Astrocyte of the spinal cord (primary cell): ENCODE results near the gene TMEM236.

Experiments
- DNase-seq: peaks from one replicate; pipeline ENCODE4 v3.0.0; 2011; ENCODE audit warnings: low read depth, low spot score
- H3K4me3 ChIP-seq: 2 replicates; pipeline ENCODE4 v1.5.1; 2011; ENCODE audit warnings: low read depth, mild to moderate bottlenecking, low read length, moderate library complexity
- CTCF ChIP-seq: IDR thresholded peaks from 2 replicates; pipeline ENCODE4 v1.5.1; 2012; ENCODE audit warnings: low read depth, mild to moderate bottlenecking, low read length, inconsistent platforms
- in situ Hi-C: cut with HindIII; loops from 2 replicates; pipeline ENCODE4 v1.10.0; 2017; ENCODE audit warnings: low sequenced_read_pairs

TMEM236 gene, protein sequence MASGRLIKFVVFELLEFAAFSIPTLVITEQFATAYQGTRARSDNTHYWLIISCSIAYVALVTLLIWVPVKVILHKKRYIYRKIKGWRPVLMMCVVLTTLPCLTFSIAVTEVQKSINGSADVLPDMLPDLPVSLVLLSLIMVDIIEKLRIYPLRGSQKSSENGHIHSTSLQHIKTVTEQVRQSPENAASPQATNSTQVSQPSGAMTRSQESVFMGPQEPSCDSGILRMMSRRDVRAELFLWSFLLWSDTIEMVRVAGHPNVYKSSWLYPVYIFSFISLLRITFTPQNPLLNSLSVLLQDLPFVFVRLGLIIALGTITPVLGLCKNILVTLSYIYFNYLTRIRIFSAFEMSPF

GRCh38 chr10:17751781-17752445 is at the start of gene TMEM236:
TSS of gene TMEM236 (plus strand) at chr10:17752201. CDS start at chr10:17752296, 95 bp downstream.
- in situ Hi-C loops = no loop called here

DNA sequence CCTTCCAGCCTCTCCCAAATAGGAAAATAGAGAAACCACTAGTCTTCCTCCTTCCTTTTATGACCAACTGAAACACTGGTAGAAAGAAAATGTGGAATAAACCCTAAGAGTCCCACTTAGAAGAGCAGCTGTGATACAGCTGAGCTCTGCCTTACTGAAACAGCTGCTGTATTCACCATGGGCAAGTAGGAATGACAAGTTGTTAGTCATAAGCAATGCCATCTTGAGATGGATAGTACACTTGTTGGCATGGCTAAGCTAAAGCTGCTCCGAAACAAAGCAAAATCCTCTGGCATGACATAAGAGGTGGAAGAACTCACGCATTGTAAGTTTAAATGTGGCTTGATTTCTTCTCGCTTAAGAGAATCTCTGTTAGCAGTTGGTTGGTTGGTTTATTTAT is 48.3 kb upstream of the TMEM236 start:
- no peak overlapping the region for H3K4me3 ChIP-seq
- in situ Hi-C loops = no loop called here
- TF ChIP-seq CTCF = no peak
- no peak for DNase-seq

More at GRCh38 chr10:17751781-17752445, at the start of gene TMEM236:
- TF ChIP-seq CTCF = no peak
- no peak within 1 kb of the TSS for H3K4me3 ChIP-seq
- no peak for DNase-seq

GRCh38 chr10:17708821-17709220 is 43.2 kb upstream of the TMEM236 start:
- in situ Hi-C loops = no loop called here
- H3K4me3 ChIP-seq = no peak overlapping the region
- no peak for DNase-seq
- TF ChIP-seq CTCF = no peak

GRCh38 chr10:17709492-17709891 is 42.5 kb upstream of the TMEM236 start:
- no peak overlapping the region for H3K4me3 ChIP-seq
- TF ChIP-seq CTCF = no peak
- in situ Hi-C loops = no loop called here
- no peak for DNase-seq

DNA sequence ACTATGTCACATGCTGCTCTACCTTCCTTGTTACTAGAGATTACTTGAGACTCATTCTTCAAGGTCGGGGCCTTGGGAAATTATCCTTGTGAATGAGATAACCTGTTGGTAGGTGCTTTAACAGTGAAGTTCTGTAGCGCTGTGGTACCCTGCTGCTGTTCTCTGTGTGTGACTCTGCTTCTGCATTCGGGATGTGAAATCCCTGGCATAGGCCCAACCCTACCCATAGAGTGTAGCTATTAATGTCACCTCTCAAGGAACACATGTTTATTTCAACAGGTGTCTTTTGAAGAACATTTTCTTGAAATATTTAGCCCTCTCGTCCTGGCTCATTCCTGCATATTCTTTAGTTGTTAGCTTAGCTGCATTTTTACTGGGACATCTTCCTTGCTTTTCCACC is 41.8 kb upstream of the TMEM236 start:
- in situ Hi-C loops = no loop called here
- H3K4me3 ChIP-seq = no peak overlapping the region
- DNase-seq = no peak
- no peak for TF ChIP-seq CTCF

DNA sequence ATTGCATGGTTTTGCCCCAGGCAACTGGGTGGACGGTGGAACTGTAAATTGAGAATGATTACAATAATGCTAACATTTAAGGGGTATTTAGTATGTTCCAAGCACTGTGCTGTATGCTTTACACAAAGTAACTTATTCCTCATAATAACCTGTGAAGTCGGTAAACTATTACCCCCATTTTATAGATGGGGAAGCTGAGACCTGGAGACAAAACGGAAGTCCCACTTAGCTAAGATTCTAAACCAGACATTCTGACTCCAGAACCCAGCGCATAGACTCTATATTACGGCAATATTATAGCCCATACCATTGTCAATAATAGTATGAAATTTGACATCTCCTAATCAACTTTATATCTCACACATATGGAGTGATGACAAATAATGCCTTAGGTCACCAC is 39.9 kb upstream of the TMEM236 start:
- in situ Hi-C loops = no loop called here
- H3K4me3 ChIP-seq = no peak overlapping the region
- no peak for DNase-seq
- no peak for TF ChIP-seq CTCF
